ENCODE data around the gene ATF7. TPM values are rescaled to one million over a fixed set of nuclear protein-coding genes. Genes with fewer than 3 reads are reported as not detected.
A peak's percentile ranks its signal among the peaks of the same experiment; 100 is the strongest.

Gene ATF7
- polyA plus RNA-seq, 2 donors: 15.9 to 23.5 TPM

DNA sequence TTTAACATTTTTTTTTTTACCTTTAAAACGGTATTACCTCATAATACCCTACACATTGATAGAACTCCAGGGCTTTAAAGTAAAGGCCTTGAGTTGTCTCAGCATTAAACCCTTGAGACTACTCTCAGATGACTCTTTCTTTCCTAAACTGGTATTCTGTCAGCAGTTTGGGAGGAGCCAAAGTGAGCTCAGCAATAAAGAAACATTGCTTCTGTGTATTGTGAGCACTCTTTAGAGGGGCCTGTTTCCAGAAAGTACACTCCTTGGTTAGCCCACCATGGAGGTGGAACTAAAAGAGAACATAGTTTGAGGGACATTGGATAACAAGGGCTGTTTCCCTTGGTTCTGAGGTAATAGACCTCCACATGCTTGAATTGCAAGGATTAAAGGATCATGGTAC lies 147.3 kb downstream of the ATF7 start:
- Histone ChIP-seq H3K27me3 (ENCODE audit: control insufficient read depth in 1 of 2, insufficient read depth in 2 of 2, low read length in 2 of 2) (no peaks in the 10 kb centered on the region), H3K4me3 (ENCODE audit: low read depth in 1 of 2, low read length in 2 of 2) (no peak overlapping the region), H3K27ac (ENCODE audit: low read depth in 2 of 2, low read length in 1 of 2) (no peak overlapping the region), H3K4me1 (ENCODE audit: control insufficient read depth in 2 of 2, insufficient read depth in 2 of 2, low read length in 1 of 2) (peaks cover 7 to 10% of the 10 kb centered on the region in 2 donors), H3K36me3 (ENCODE audit: control insufficient read depth in 2 of 2, insufficient read depth in 2 of 2, low read length in 1 of 2) (peaks cover 15 to 21% of the 10 kb centered on the region in 2 donors), H3K9me3 (ENCODE audit: control insufficient read depth in 2 of 2, insufficient read depth in 1 of 2, low read depth in 1 of 2, low read length in 1 of 2) (no peaks in the 10 kb centered on the region)
- 29 to 44% methylated on average over 1 of the region's 1 CpG for WGBS, 2 donors

DNA sequence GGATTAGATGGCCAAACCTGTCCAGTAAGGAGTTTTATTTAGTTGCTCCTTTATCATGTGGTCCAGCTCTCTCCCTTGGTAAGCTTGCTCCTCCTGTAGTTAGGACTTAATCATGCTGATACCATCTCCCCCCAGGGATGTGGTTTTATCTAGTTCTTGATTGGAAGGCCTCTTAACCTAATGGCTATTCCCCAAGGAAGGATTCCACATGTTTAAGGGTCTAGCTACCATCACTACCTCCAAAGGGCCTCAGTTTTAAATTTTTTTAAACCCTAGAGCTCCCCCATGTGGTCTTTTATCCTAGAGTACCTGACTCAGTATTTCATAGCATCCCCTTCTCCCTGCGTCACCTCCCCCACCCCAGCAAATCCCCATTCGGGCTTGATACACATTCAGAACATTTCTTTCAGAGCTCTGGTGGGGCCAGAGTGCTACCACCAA lies 149.4 kb downstream of the ATF7 start:
- Histone ChIP-seq H3K4me1 (ENCODE audit: control insufficient read depth in 2 of 2, insufficient read depth in 2 of 2, low read length in 1 of 2) (peaks cover 0 to 2% of the 10 kb centered on the region in 2 donors), H3K4me3 (ENCODE audit: low read depth in 1 of 2, low read length in 2 of 2) (no peak overlapping the region), H3K36me3 (ENCODE audit: control insufficient read depth in 2 of 2, insufficient read depth in 2 of 2, low read length in 1 of 2) (peaks cover 20 to 26% of the 10 kb centered on the region in 2 donors), H3K27me3 (ENCODE audit: control insufficient read depth in 1 of 2, insufficient read depth in 2 of 2, low read length in 2 of 2) (no peaks in the 10 kb centered on the region), H3K9me3 (ENCODE audit: control insufficient read depth in 2 of 2, insufficient read depth in 1 of 2, low read depth in 1 of 2, low read length in 1 of 2) (no peaks in the 10 kb centered on the region), H3K27ac (ENCODE audit: low read depth in 2 of 2, low read length in 1 of 2) (no peak overlapping the region)
- WGBS, 2 donors: 63% methylated on average over 2 of the region's 2 CpGs

DNA sequence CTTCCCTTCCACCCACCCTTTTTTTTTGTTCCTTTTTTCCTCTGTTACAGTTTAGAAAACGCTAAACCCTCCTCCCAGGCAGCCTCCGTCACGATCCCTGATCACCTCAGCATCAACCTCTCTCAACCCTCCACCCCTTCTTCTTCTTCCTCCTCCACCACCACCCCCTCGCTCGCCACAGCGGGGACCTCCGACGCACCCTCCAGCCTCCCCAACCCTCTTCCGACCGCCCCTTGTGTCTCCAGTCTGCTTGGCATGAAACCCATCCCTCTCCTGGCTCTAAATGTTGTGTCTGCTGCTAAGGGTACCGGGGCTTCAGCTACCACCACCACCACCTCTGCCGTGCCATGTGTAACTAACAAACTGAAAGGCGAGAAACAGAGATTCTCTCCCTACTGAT lies 151.4 kb downstream of the ATF7 start:
- Histone ChIP-seq H3K27me3 (ENCODE audit: control insufficient read depth in 1 of 2, insufficient read depth in 2 of 2, low read length in 2 of 2) (no peaks in the 10 kb centered on the region), H3K4me1 (ENCODE audit: control insufficient read depth in 2 of 2, insufficient read depth in 2 of 2, low read length in 1 of 2) (no peaks in the 10 kb centered on the region), H3K36me3 (ENCODE audit: control insufficient read depth in 2 of 2, insufficient read depth in 2 of 2, low read length in 1 of 2) (peaks cover 24 to 29% of the 10 kb centered on the region in 2 donors), H3K27ac (ENCODE audit: low read depth in 2 of 2, low read length in 1 of 2) (peak overlapping the region in 1 of 2 donors; percentile 41), H3K4me3 (ENCODE audit: low read depth in 1 of 2, low read length in 2 of 2) (no peak overlapping the region), H3K9me3 (ENCODE audit: control insufficient read depth in 2 of 2, insufficient read depth in 1 of 2, low read depth in 1 of 2, low read length in 1 of 2) (no peaks in the 10 kb centered on the region)
- 71 to 75% methylated on average over 13 of the region's 13 CpGs for WGBS, 2 donors

DNA sequence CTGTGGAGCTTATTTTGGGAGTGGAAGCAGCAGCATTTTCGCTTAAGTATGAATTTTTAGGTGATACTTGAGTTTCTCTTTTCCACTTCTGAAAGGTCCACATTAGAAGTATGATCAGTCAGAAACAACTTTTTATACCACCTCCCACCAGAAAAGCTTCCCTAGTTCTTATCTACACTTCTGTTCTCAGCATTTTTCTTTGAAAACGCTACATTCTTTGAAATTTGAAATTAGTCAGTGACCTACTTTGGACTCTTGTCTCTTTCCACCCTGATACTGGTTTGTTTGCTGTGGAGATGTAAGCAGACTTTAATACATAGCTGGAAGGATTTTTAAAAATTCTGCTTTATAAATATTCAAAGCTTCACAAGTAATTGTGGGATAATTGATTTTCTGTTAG lies 152.1 kb downstream of the ATF7 start:
- Histone ChIP-seq H3K9me3 (ENCODE audit: control insufficient read depth in 2 of 2, insufficient read depth in 1 of 2, low read depth in 1 of 2, low read length in 1 of 2) (no peaks in the 10 kb centered on the region), H3K4me3 (ENCODE audit: low read depth in 1 of 2, low read length in 2 of 2) (no peak overlapping the region), H3K27me3 (ENCODE audit: control insufficient read depth in 1 of 2, insufficient read depth in 2 of 2, low read length in 2 of 2) (no peaks in the 10 kb centered on the region), H3K27ac (ENCODE audit: low read depth in 2 of 2, low read length in 1 of 2) (no peak overlapping the region), H3K36me3 (ENCODE audit: control insufficient read depth in 2 of 2, insufficient read depth in 2 of 2, low read length in 1 of 2) (peaks cover 23 to 27% of the 10 kb centered on the region in 2 donors), H3K4me1 (ENCODE audit: control insufficient read depth in 2 of 2, insufficient read depth in 2 of 2, low read length in 1 of 2) (no peaks in the 10 kb centered on the region)
- 68 to 69% methylated on average over 2 of the region's 2 CpGs for WGBS, 2 donors

GRCh38 chr12:53472056-53472582 lies 154.1 kb downstream of the ATF7 start:
- H3K27ac ChIP-seq (ENCODE audit: low read depth in 2 of 2, low read length in 1 of 2): no peak overlapping the region
- WGBS, 2 donors: 86 to 89% methylated on average over 1 of the region's 1 CpG

GRCh38 chr12:53468282-53468681 lies 157.9 kb downstream of the ATF7 start:
- no peak overlapping the region for H3K4me3 ChIP-seq (ENCODE audit: low read depth in 1 of 2, low read length in 2 of 2)
- no peaks in the 10 kb centered on the region for H3K27me3 ChIP-seq (ENCODE audit: control insufficient read depth in 1 of 2, insufficient read depth in 2 of 2, low read length in 2 of 2)
- H3K4me1 ChIP-seq (ENCODE audit: control insufficient read depth in 2 of 2, insufficient read depth in 2 of 2, low read length in 1 of 2): no peaks in the 10 kb centered on the region
- H3K9me3 ChIP-seq (ENCODE audit: control insufficient read depth in 2 of 2, insufficient read depth in 1 of 2, low read depth in 1 of 2, low read length in 1 of 2): no peaks in the 10 kb centered on the region
- H3K36me3 ChIP-seq (ENCODE audit: control insufficient read depth in 2 of 2, insufficient read depth in 2 of 2, low read length in 1 of 2): peaks cover 28 to 39% of the 10 kb centered on the region in 2 donors
- H3K27ac ChIP-seq (ENCODE audit: low read depth in 2 of 2, low read length in 1 of 2): no peak overlapping the region
- WGBS, 2 donors: 80 to 85% methylated on average over 1 of the region's 1 CpG

More at GRCh38 chr12:53472056-53472582, 154.1 kb downstream of the ATF7 start:
- no peak overlapping the region for H3K4me3 ChIP-seq (ENCODE audit: low read depth in 1 of 2, low read length in 2 of 2)
- peaks cover 31 to 34% of the 10 kb centered on the region in 2 donors for H3K36me3 ChIP-seq (ENCODE audit: control insufficient read depth in 2 of 2, insufficient read depth in 2 of 2, low read length in 1 of 2)
- no peaks in the 10 kb centered on the region for H3K9me3 ChIP-seq (ENCODE audit: control insufficient read depth in 2 of 2, insufficient read depth in 1 of 2, low read depth in 1 of 2, low read length in 1 of 2)
- H3K27me3 ChIP-seq (ENCODE audit: control insufficient read depth in 1 of 2, insufficient read depth in 2 of 2, low read length in 2 of 2): no peaks in the 10 kb centered on the region
- no peaks in the 10 kb centered on the region for H3K4me1 ChIP-seq (ENCODE audit: control insufficient read depth in 2 of 2, insufficient read depth in 2 of 2, low read length in 1 of 2)

DNA sequence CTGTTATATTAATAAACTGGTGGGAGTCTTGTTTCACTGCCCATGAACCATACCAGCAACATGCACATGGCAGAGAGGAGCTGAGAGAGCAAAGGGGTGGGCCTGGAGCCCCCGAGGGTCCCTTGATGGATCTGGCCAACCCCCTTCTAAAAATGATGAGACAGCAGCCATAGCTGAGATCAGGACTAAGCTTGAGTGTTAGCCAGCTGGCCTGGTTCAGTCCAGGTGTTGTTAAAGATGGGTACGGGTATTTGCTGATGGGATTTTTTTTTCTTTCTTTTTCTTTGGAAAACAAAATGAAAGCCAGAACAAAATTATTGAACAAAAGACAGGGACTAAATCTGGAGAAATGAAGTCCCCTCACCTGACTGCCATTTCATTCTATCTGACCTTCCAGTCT lies 158.3 kb downstream of the ATF7 start:
- Histone ChIP-seq H3K4me1 (ENCODE audit: control insufficient read depth in 2 of 2, insufficient read depth in 2 of 2, low read length in 1 of 2) (no peaks in the 10 kb centered on the region), H3K27me3 (ENCODE audit: control insufficient read depth in 1 of 2, insufficient read depth in 2 of 2, low read length in 2 of 2) (no peaks in the 10 kb centered on the region), H3K9me3 (ENCODE audit: control insufficient read depth in 2 of 2, insufficient read depth in 1 of 2, low read depth in 1 of 2, low read length in 1 of 2) (no peaks in the 10 kb centered on the region), H3K36me3 (ENCODE audit: control insufficient read depth in 2 of 2, insufficient read depth in 2 of 2, low read length in 1 of 2) (peaks cover 27 to 41% of the 10 kb centered on the region in 2 donors), H3K27ac (ENCODE audit: low read depth in 2 of 2, low read length in 1 of 2) (no peak overlapping the region), H3K4me3 (ENCODE audit: low read depth in 1 of 2, low read length in 2 of 2) (no peak overlapping the region)
- 73 to 75% methylated on average over 2 of the region's 2 CpGs for WGBS, 2 donors

- Histone ChIP-seq H3K9me3 (ENCODE audit: control insufficient read depth in 2 of 2, insufficient read depth in 1 of 2, low read depth in 1 of 2, low read length in 1 of 2) (no peaks in the 10 kb centered on the region), H3K4me3 (ENCODE audit: low read depth in 1 of 2, low read length in 2 of 2) (no peak overlapping the region), H3K27me3 (ENCODE audit: control insufficient read depth in 1 of 2, insufficient read depth in 2 of 2, low read length in 2 of 2) (no peaks in the 10 kb centered on the region), H3K27ac (ENCODE audit: low read depth in 2 of 2, low read length in 1 of 2) (no peak overlapping the region), H3K36me3 (ENCODE audit: control insufficient read depth in 2 of 2, insufficient read depth in 2 of 2, low read length in 1 of 2) (peaks cover 24 to 44% of the 10 kb centered on the region in 2 donors), H3K4me1 (ENCODE audit: control insufficient read depth in 2 of 2, insufficient read depth in 2 of 2, low read length in 1 of 2) (no peaks in the 10 kb centered on the region)
- WGBS, 2 donors: 58 to 64% methylated on average over 5 of the region's 5 CpGs
These were observed 159.1 kb downstream of the ATF7 start for GRCh38 chr12:53467082-53467481.

GRCh38 chr12:53466640-53467039 lies 159.5 kb downstream of the ATF7 start:
- no peak overlapping the region for H3K4me3 ChIP-seq (ENCODE audit: low read depth in 1 of 2, low read length in 2 of 2)
- H3K9me3 ChIP-seq (ENCODE audit: control insufficient read depth in 2 of 2, insufficient read depth in 1 of 2, low read depth in 1 of 2, low read length in 1 of 2): no peaks in the 10 kb centered on the region
- no peaks in the 10 kb centered on the region for H3K27me3 ChIP-seq (ENCODE audit: control insufficient read depth in 1 of 2, insufficient read depth in 2 of 2, low read length in 2 of 2)
- H3K36me3 ChIP-seq (ENCODE audit: control insufficient read depth in 2 of 2, insufficient read depth in 2 of 2, low read length in 1 of 2): peaks cover 23 to 44% of the 10 kb centered on the region in 2 donors
- 44 to 53% methylated on average over 4 of the region's 4 CpGs for WGBS, 2 donors
- H3K27ac ChIP-seq (ENCODE audit: low read depth in 2 of 2, low read length in 1 of 2): no peak overlapping the region
- no peaks in the 10 kb centered on the region for H3K4me1 ChIP-seq (ENCODE audit: control insufficient read depth in 2 of 2, insufficient read depth in 2 of 2, low read length in 1 of 2)

DNA sequence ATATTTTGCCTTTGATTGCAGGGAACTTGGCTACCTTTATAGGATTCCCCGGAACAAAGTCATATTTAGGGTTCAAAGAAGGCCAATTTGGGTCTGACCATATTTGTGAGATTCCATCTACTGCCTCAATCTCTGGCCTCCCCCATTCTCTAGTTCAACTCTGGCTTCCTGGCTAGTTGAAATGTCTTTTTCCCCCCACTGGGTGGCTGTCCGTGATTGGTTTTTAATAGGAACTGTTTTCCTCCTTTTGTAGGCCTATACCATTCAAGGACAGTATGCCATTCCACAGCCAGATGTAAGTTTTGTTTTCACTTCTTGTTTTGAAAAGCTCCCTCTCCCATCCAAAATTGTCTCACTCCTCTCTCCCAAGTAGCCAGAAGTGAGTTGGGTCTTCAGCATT lies 160.5 kb downstream of the ATF7 start:
- WGBS, 2 donors: 48 to 50% methylated on average over 2 of the region's 2 CpGs
- H3K4me1 ChIP-seq (ENCODE audit: control insufficient read depth in 2 of 2, insufficient read depth in 2 of 2, low read length in 1 of 2): no peaks in the 10 kb centered on the region
- H3K36me3 ChIP-seq (ENCODE audit: control insufficient read depth in 2 of 2, insufficient read depth in 2 of 2, low read length in 1 of 2): peaks cover 23 to 45% of the 10 kb centered on the region in 2 donors
- H3K27ac ChIP-seq (ENCODE audit: low read depth in 2 of 2, low read length in 1 of 2): no peak overlapping the region
- no peaks in the 10 kb centered on the region for H3K9me3 ChIP-seq (ENCODE audit: control insufficient read depth in 2 of 2, insufficient read depth in 1 of 2, low read depth in 1 of 2, low read length in 1 of 2)
- no peak overlapping the region for H3K4me3 ChIP-seq (ENCODE audit: low read depth in 1 of 2, low read length in 2 of 2)
- H3K27me3 ChIP-seq (ENCODE audit: control insufficient read depth in 1 of 2, insufficient read depth in 2 of 2, low read length in 2 of 2): no peaks in the 10 kb centered on the region

Data from esophagus (tissue), 2 donors.